GM23338 (cell line): ENCODE results near the gene IBA57. TPM values are rescaled to one million over a fixed set of nuclear protein-coding genes. Genes with fewer than 3 reads are reported as not detected.

ENCODE experiments used
- ATAC-seq: fragments of 200-7000 bp; cut with Tn5 transposase; 3 replicates; pipeline ENCODE4 v1.9.1; 2020
- DNase-seq: peaks from one replicate; pipeline ENCODE4 v3.0.0-alpha.2; 2015; ENCODE audit warnings: low spot score
- H2AFZ ChIP-seq: fragments of 200-600 bp; sonication (generic); 2 replicates; pipeline ENCODE4 v1.8.0; 2016; ENCODE audit warnings: antibody characterized with exemption, mild to moderate bottlenecking, moderate library complexity
- H3F3A ChIP-seq: fragments of 200-600 bp; sonication (generic); replicated peaks from 2 replicates; pipeline ENCODE4 v1.8.0; 2017; ENCODE audit warnings: antibody characterized with exemption, mixed run types, low read depth
- H3K27ac ChIP-seq: fragments of 200-600 bp; sonication (generic); 2 replicates; pipeline ENCODE4 v1.6.1; 2016; ENCODE audit warnings: low read depth
- H3K27me3 ChIP-seq: fragments of 200-600 bp; sonication (generic); 2 replicates; pipeline ENCODE4 v1.8.0; 2016; ENCODE audit warnings: mild to moderate bottlenecking, mixed run types, moderate library complexity; ENCODE audit not compliant: insufficient read depth
- H3K36me3 ChIP-seq: fragments of 200-600 bp; sonication (generic); 2 replicates; pipeline ENCODE4 v1.8.0; 2016; ENCODE audit warnings: mild to moderate bottlenecking; ENCODE audit not compliant: insufficient read depth
- H3K4me1 ChIP-seq: fragments of 200-600 bp; sonication (generic); 2 replicates; pipeline ENCODE4 v1.8.0; 2016; ENCODE audit warnings: mild to moderate bottlenecking, moderate library complexity; ENCODE audit not compliant: insufficient read depth
- H3K4me2 ChIP-seq: fragments of 200-600 bp; sonication (generic); 2 replicates; pipeline ENCODE4 v1.7.1; 2017; ENCODE audit warnings: mixed run types
- H3K4me3 ChIP-seq: fragments of 200-600 bp; sonication (generic); 2 replicates; pipeline ENCODE4 v1.6.1; 2016; ENCODE audit warnings: mixed run types
- H3K79me2 ChIP-seq: fragments of 200-600 bp; sonication (generic); replicated peaks from 2 replicates; pipeline ENCODE4 v1.8.0; 2017; ENCODE audit warnings: mild to moderate bottlenecking; ENCODE audit not compliant: insufficient read depth
- H3K9me2 ChIP-seq: fragments of 200-600 bp; sonication (generic); 2 replicates; pipeline ENCODE4 v1.8.0; 2017; ENCODE audit not compliant: insufficient read depth
- H4K20me1 ChIP-seq: fragments of 200-600 bp; sonication (generic); replicated peaks from 2 replicates; pipeline ENCODE4 v1.8.0; 2017; ENCODE audit warnings: mild to moderate bottlenecking; ENCODE audit not compliant: insufficient read depth
- H3K27ac Mint-ChIP-seq: 2 replicates; pipeline ENCODE4 v1.8.0; 2020; ENCODE audit warnings: inconsistent platforms, mild to moderate bottlenecking, moderate library complexity, mixed read lengths
- H3K27me3 Mint-ChIP-seq: 3 replicates; pipeline ENCODE4 v1.8.0; 2022; ENCODE audit warnings: low read depth, mild to moderate bottlenecking, moderate library complexity, mixed read lengths, inconsistent platforms; ENCODE audit not compliant: insufficient read depth, poor library complexity
- H3K36me3 Mint-ChIP-seq: 3 replicates; pipeline ENCODE4 v1.8.0; 2021; ENCODE audit warnings: low read depth, mild to moderate bottlenecking, inconsistent platforms, moderate library complexity, mixed read lengths
- H3K4me1 Mint-ChIP-seq: 3 replicates; pipeline ENCODE4 v1.8.0; 2020; ENCODE audit warnings: mild to moderate bottlenecking, inconsistent platforms, mixed read lengths
- H3K4me3 Mint-ChIP-seq: 3 replicates; pipeline ENCODE4 v1.8.0; 2021; ENCODE audit warnings: moderate library complexity, mild to moderate bottlenecking, inconsistent platforms, mixed read lengths
- H3K9me3 Mint-ChIP-seq: 3 replicates; pipeline ENCODE4 v1.8.0; 2020; ENCODE audit warnings: moderate library complexity, mild to moderate bottlenecking, inconsistent platforms, mixed read lengths
- CREB1 ChIP-seq: fragments of 250-450 bp; sonication (Bioruptor Pico); IDR thresholded peaks from 2 replicates; pipeline ENCODE4 v1.5.0; 2020; ENCODE audit warnings: low read depth, mild to moderate bottlenecking, moderate library complexity
- CTCF ChIP-seq, 2 experiments: fragments of 200-600 bp in 1 of 2; sonication (generic) in 1 of 2; conservative IDR thresholded peaks; 2 replicates each; pipeline versions ENCODE4 v1.5.1 to v1.6.1; 2016 to 2017; ENCODE audit warnings: antibody characterized with exemption in 2 of 2, low read depth in 2 of 2, mild to moderate bottlenecking in 2 of 2, moderate library complexity in 1 of 2
- EZH2 ChIP-seq: fragments of 200-600 bp; sonication (generic); IDR thresholded peaks from one replicate; pipeline ENCODE4 v1.8.0; 2017; ENCODE audit warnings: antibody characterized with exemption, mild to moderate bottlenecking, low read depth; ENCODE audit not compliant: unreplicated experiment
- EZH2phosphoT487 ChIP-seq: fragments of 200-600 bp; sonication (generic); IDR thresholded peaks from one replicate; pipeline ENCODE4 v1.8.1; 2018; ENCODE audit warnings: antibody characterized with exemption; ENCODE audit not compliant: unreplicated experiment
- JUNB ChIP-seq: IDR thresholded peaks from one replicate; pipeline ENCODE4 v1.6.1; 2016; ENCODE audit warnings: antibody characterized with exemption; ENCODE audit not compliant: unreplicated experiment
- NANOG ChIP-seq: IDR thresholded peaks from 2 replicates; pipeline ENCODE4 v1.6.1; 2016; ENCODE audit warnings: antibody characterized with exemption, borderline replicate concordance
- POLR2AphosphoS5 ChIP-seq: IDR thresholded peaks from 2 replicates; pipeline ENCODE4 v1.6.1; 2016; ENCODE audit warnings: antibody characterized with exemption, low read depth
- REST ChIP-seq: IDR thresholded peaks from one replicate; pipeline ENCODE4 v1.6.1; 2018; ENCODE audit warnings: antibody characterized with exemption; ENCODE audit not compliant: unreplicated experiment
- STAT1 ChIP-seq: IDR thresholded peaks from one replicate; pipeline ENCODE4 v1.6.1; 2016; ENCODE audit warnings: antibody characterized with exemption; ENCODE audit not compliant: unreplicated experiment
- ZNF114 ChIP-seq: fragments of 250-450 bp; sonication (Bioruptor Pico); IDR thresholded peaks from 2 replicates; pipeline ENCODE4 v1.5.0; 2020; ENCODE audit warnings: mild to moderate bottlenecking, moderate library complexity
- ZNF331 ChIP-seq: fragments of 250-450 bp; sonication (Bioruptor Pico); IDR thresholded peaks from 2 replicates; pipeline ENCODE4 v1.5.0; 2020; ENCODE audit warnings: low read depth, mild to moderate bottlenecking, moderate library complexity
- polyA plus RNA-seq: library from polyadenylated mRNA; unstranded; fragments of >200 nt; fragmentation: Nextera tagmentation; extraction: Ambion mirVana; gene quantifications from 2 replicates; pipeline ENCODE4 v1.2.1, GENCODE V29; 2016
- total RNA-seq: library from RNA; depleted of rRNA; stranded (reverse); fragments of >200 nt; shearing (Covaris generic); gene quantifications from 2 replicates; pipeline ENCODE4 v1.2.3, GENCODE V29; 2014
- TF ChIP-seq, protein P1 (sequence below): IDR thresholded peaks from 2 replicates; pipeline ENCODE4 v1.6.1; 2016; ENCODE audit warnings: antibody characterized with exemption
- TF ChIP-seq, protein P2 (sequence below): fragments of 250-450 bp; sonication (Bioruptor Pico); IDR thresholded peaks from 2 replicates; pipeline ENCODE4 v1.5.0; 2020; ENCODE audit warnings: mild to moderate bottlenecking, moderate library complexity

Gene IBA57
- total and polyA plus RNA-seq, 2 experiments from 2014 or later = 1.1 to 10.3 TPM

GRCh38 chr1:228155596-228156514 lies 9.7 kb upstream of the IBA57 start:
- Mint-ChIP-seq H3K4me1 (no peaks in the 10 kb centered on the region), H3K4me3 (no peak overlapping the region), H3K27me3 (peaks cover 31% of the 10 kb centered on the region), H3K27ac (no peak overlapping the region), H3K36me3 (no peaks in the 10 kb centered on the region), H3K9me3 (no peaks in the 10 kb centered on the region)
- no peak overlapping the region for H2AFZ ChIP-seq
- no peaks in the 10 kb centered on the region for H4K20me1 ChIP-seq
- H3K27me3 ChIP-seq = peaks cover 27% of the 10 kb centered on the region
- H3K4me1 ChIP-seq = no peaks in the 10 kb centered on the region
- DNase-seq = no peak
- no peaks in the 10 kb centered on the region for H3K36me3 ChIP-seq
- H3K9me2 ChIP-seq = no peaks in the 10 kb centered on the region
- H3K4me3 ChIP-seq = no peak overlapping the region
- no peaks in the 10 kb centered on the region for H3F3A ChIP-seq
- TF ChIP-seq EZH2 = no peak
- TF ChIP-seq CTCF (conservative IDR thresholded peaks at IDR 0.05; ENCODE audit: low read depth in 2 of 2) = no peak
- TF ChIP-seq JUNB = no peak
- no peak for TF ChIP-seq REST
- no peak for TF ChIP-seq ZNF331 (CRISPR knock-in tag)
- no peak for TF ChIP-seq EZH2phosphoT487
- no peak for TF ChIP-seq STAT1
- TF ChIP-seq POLR2AphosphoS5 = no peak
- TF ChIP-seq, protein P1, sequence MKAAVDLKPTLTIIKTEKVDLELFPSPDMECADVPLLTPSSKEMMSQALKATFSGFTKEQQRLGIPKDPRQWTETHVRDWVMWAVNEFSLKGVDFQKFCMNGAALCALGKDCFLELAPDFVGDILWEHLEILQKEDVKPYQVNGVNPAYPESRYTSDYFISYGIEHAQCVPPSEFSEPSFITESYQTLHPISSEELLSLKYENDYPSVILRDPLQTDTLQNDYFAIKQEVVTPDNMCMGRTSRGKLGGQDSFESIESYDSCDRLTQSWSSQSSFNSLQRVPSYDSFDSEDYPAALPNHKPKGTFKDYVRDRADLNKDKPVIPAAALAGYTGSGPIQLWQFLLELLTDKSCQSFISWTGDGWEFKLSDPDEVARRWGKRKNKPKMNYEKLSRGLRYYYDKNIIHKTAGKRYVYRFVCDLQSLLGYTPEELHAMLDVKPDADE = no peak
- no peak for TF ChIP-seq ZNF114 (CRISPR knock-in tag)
- TF ChIP-seq CREB1 (CRISPR knock-in tag) = no peak
- TF ChIP-seq NANOG = no peak
- TF ChIP-seq, protein P2, sequence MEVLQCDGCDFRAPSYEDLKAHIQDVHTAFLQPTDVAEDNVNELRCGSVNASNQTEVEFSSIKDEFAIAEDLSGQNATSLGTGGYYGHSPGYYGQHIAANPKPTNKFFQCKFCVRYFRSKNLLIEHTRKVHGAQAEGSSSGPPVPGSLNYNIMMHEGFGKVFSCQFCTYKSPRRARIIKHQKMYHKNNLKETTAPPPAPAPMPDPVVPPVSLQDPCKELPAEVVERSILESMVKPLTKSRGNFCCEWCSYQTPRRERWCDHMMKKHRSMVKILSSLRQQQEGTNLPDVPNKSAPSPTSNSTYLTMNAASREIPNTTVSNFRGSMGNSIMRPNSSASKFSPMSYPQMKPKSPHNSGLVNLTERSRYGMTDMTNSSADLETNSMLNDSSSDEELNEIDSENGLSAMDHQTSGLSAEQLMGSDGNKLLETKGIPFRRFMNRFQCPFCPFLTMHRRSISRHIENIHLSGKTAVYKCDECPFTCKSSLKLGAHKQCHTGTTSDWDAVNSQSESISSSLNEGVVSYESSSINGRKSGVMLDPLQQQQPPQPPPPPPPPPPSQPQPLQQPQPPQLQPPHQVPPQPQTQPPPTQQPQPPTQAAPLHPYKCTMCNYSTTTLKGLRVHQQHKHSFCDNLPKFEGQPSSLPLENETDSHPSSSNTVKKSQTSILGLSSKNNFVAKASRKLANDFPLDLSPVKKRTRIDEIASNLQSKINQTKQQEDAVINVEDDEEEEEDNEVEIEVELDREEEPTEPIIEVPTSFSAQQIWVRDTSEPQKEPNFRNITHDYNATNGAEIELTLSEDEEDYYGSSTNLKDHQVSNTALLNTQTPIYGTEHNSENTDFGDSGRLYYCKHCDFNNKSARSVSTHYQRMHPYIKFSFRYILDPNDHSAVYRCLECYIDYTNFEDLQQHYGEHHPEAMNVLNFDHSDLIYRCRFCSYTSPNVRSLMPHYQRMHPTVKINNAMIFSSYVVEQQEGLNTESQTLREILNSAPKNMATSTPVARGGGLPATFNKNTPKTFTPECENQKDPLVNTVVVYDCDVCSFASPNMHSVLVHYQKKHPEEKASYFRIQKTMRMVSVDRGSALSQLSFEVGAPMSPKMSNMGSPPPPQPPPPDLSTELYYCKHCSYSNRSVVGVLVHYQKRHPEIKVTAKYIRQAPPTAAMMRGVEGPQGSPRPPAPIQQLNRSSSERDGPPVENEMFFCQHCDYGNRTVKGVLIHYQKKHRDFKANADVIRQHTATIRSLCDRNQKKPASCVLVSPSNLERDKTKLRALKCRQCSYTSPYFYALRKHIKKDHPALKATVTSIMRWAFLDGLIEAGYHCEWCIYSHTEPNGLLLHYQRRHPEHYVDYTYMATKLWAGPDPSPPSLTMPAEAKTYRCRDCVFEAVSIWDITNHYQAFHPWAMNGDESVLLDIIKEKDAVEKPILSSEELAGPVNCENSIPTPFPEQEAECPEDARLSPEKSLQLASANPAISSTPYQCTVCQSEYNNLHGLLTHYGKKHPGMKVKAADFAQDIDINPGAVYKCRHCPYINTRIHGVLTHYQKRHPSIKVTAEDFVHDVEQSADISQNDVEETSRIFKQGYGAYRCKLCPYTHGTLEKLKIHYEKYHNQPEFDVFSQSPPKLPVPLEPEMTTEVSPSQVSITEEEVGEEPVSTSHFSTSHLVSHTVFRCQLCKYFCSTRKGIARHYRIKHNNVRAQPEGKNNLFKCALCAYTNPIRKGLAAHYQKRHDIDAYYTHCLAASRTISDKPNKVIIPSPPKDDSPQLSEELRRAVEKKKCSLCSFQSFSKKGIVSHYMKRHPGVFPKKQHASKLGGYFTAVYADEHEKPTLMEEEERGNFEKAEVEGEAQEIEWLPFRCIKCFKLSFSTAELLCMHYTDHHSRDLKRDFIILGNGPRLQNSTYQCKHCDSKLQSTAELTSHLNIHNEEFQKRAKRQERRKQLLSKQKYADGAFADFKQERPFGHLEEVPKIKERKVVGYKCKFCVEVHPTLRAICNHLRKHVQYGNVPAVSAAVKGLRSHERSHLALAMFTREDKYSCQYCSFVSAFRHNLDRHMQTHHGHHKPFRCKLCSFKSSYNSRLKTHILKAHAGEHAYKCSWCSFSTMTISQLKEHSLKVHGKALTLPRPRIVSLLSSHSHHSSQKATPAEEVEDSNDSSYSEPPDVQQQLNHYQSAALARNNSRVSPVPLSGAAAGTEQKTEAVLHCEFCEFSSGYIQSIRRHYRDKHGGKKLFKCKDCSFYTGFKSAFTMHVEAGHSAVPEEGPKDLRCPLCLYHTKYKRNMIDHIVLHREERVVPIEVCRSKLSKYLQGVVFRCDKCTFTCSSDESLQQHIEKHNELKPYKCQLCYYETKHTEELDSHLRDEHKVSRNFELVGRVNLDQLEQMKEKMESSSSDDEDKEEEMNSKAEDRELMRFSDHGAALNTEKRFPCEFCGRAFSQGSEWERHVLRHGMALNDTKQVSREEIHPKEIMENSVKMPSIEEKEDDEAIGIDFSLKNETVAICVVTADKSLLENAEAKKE (CRISPR knock-in tag) = no peak
- ATAC-seq = no peak
- no peaks in the 10 kb centered on the region for H3K79me2 ChIP-seq
- no peak overlapping the region for H3K4me2 ChIP-seq
- no peak overlapping the region for H3K27ac ChIP-seq
